ENCODE measurements around the gene GPX4. TPM values are rescaled to one million over a fixed set of nuclear protein-coding genes. Genes with fewer than 3 reads are reported as not detected.

GPX4 gene
- total and polyA plus RNA-seq, 2 of the 13 experiments (the other 11 are each of a cell fraction or from before 2014, with no cell fraction given): 535 to 613 TPM

GRCh38 chr19:1094978-1095701 is 8.7 kb upstream of the GPX4 start, which contains the start of gene POLR2E (continued):
- no peak for TF ChIP-seq PHF5A (CRISPR knock-in tag; IDR thresholded peaks at IDR 0.05; ENCODE audit: low read depth, unreplicated experiment)
- 0 out of 2 replicates have a peak, but pooled peaks have one; percentile 64 for TF ChIP-seq RFXAP (CRISPR knock-in tag; IDR thresholded peaks at IDR 0.05; ENCODE audit: borderline replicate concordance)
- TF ChIP-seq ZC3H4 (CRISPR knock-in tag; IDR thresholded peaks at IDR 0.05; ENCODE audit: borderline replicate concordance): no peak
- TF ChIP-seq THAP9 (CRISPR knock-in tag; IDR thresholded peaks at IDR 0.05; ENCODE audit: borderline replicate concordance): peak; percentile 81
- TF ChIP-seq ZNF557 (CRISPR knock-in tag; IDR thresholded peaks at IDR 0.05): 0 out of 2 replicates have a peak, but pooled peaks have one; percentile 30
- no peak for TF ChIP-seq ZNF441 (CRISPR knock-in tag; IDR thresholded peaks at IDR 0.05; ENCODE audit: borderline replicate concordance)
- peak; percentile 96 for TF ChIP-seq CHD2 (IDR thresholded peaks at IDR 0.05; ENCODE audit: low read depth, low read length)
- TF ChIP-seq ZBTB7A (CRISPR knock-in tag; IDR thresholded peaks at IDR 0.05): no peak
- no peak for TF ChIP-seq ELK4 (CRISPR knock-in tag; IDR thresholded peaks at IDR 0.05; ENCODE audit: borderline replicate concordance)
- TF ChIP-seq JUNB (CRISPR knock-in tag; IDR thresholded peaks at IDR 0.05; ENCODE audit: borderline replicate concordance): no peak
- no peak for TF ChIP-seq ZNF256 (CRISPR knock-in tag; conservative IDR thresholded peaks at IDR 0.05)
- TF ChIP-seq NFRKB (IDR thresholded peaks at IDR 0.05): no peak
- TF ChIP-seq ZNF383 (CRISPR knock-in tag; IDR thresholded peaks at IDR 0.05; ENCODE audit: borderline replicate concordance): no peak
- no peak for TF ChIP-seq RNF2 (conservative IDR thresholded peaks at IDR 0.05; ENCODE audit: low read depth)
- TF ChIP-seq SSRP1 (CRISPR knock-in tag; IDR thresholded peaks at IDR 0.05): no peak
- TF ChIP-seq ZBTB46 (CRISPR knock-in tag; IDR thresholded peaks at IDR 0.05; ENCODE audit: borderline replicate concordance): no peak
- TF ChIP-seq ZBTB44 (CRISPR knock-in tag; IDR thresholded peaks at IDR 0.05): no peak
- no peak for TF ChIP-seq NR1H2 (CRISPR knock-in tag; IDR thresholded peaks at IDR 0.05; ENCODE audit: borderline replicate concordance, low read depth)
- TF ChIP-seq ZNF678 (CRISPR knock-in tag; IDR thresholded peaks at IDR 0.05): no peak
- TF ChIP-seq ZBTB38 (CRISPR knock-in tag; IDR thresholded peaks at IDR 0.05): peak; percentile 74; the same call in 1 of the 2 replicates
- TF ChIP-seq ATF1 (CRISPR knock-in tag; IDR thresholded peaks at IDR 0.05): no peak
- 0 out of 2 replicates have a peak, but pooled peaks have one; percentile 50 for TF ChIP-seq ZNF772 (CRISPR knock-in tag; IDR thresholded peaks at IDR 0.05)
